Fibroblast of skin of scalp (primary cell): ENCODE data around the gene PUM2.
"Not testable (repeated sequence)": the region's sequence is repeated elsewhere in the genome, so short reads cannot be mapped to it uniquely, and the experiment has no call there.

Experiments used
- DNase-seq: peaks from one replicate; pipeline ENCODE4 v3.0.0-alpha.2; 2013

PUM2 gene

DNA sequence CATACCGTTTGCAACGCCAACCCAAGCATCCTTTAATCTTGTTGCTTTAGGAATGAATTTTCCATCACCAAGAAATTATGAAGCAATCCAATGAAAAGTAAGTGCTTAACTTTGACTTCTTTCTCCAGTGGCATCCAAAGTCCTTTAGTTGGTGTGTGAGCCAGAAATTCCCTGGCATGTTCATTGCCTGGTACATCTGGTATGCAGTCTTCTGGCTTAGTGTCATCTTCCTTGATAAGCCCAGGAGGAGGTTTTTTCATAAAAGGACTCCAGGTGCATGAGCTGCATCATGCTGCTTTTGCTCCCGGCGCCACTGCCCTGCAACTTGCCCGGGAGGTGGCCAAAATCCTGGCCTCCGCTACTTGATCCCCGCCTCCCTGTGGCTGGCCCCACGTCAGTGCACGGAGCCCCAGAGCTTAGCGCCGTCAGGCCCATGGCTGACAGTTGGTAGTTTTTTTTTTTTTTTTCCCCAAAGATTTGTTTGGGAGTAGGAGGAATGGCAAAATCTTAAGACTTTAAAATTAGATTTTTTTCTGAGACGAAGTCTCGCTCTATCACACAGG is 58.7 kb downstream of the PUM2 start:
- no peak for DNase-seq

DNA sequence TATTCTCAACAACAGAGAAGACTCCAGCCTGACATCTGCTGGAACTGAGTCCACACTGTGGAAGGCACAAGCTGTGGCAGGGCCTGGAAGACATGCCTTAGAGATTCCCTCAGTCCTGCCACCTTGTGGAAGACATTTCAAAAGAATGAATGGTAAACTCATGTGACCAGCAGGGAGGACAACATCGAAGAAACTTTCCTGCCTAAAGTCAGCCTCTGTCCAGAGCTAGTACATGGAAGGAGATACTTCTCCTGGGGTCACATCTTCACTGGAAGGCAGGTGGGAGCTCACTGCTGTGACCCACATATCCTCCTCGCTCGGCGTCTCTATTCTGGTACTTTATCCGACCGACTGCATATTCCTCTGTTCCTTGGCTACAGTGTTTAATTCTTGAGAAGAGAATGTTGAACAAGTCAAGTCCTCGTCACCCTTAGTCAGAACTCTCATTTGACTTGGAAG is 59.5 kb downstream of the PUM2 start:
- DNase-seq = peak; percentile 89

GRCh38 chr2:20288642-20289340 is 61.9 kb downstream of the PUM2 start:
- peak; percentile 46 for DNase-seq

DNA sequence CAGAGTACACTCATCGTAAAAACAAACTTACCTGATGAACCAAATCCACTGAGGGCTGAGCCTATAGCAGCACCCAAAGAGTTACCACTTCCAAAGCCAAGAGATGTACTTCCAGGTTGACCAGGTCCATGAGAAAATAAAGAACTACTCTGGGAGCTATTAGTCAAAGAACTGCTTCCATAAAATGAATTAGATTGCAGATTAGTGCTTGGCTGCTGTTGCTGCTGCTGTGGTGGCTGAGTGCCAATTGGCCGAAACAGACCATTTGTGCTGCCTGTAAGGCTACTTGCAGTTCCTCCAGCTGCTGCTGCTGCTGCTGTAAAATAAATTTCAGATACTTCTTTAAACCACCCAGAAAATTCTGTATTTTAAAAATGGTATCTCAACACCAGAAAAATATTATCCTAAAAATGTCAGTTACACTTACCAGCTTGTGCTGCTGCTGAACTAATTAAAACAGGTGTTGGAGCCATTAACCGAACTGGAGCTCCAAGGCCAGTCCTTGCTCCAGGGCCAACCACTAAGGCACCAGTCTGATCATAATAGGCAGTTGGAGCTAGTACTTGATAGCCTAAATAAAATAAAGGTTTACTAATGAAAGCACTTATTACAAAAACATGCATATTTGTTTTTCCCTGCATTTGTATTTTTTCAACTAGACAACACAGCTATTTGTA is 67.6 kb downstream of the PUM2 start:
- DNase-seq = no peak

- DNase-seq = no peak
These were observed 68.8 kb downstream of the PUM2 start for GRCh38 chr2:20281876-20282275.

GRCh38 chr2:20273042-20273441 is 77.6 kb downstream of the PUM2 start:
- DNase-seq = no peak

- not testable (repeated sequence) for DNase-seq
These were observed 82.3 kb downstream of the PUM2 start for GRCh38 chr2:20268317-20268716.

GRCh38 chr2:20267529-20267928 is 83.1 kb downstream of the PUM2 start:
- DNase-seq = no peak

- DNase-seq = no peak
These were observed 86.0 kb downstream of the PUM2 start for GRCh38 chr2:20264629-20265028.

GRCh38 chr2:20257411-20257810 is 93.2 kb downstream of the PUM2 start:
- no peak for DNase-seq

DNA sequence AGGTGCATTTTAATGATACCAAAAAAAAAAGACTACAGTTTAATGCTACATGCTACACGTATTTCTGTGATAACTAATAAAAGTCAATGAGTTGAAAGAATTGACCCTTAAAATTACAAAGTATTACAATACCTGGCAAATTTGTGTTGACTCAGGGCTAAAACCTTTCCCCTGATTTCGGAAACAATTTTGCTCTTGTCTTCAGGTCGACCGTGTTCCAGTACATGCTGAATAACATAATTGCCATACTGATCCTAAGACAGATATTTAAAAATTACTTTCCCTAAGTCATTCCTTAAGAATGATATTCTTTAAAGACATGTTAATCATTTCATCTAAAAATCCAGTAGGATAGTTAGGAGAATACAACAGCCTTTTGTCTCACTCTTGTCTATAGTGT is 95.9 kb downstream of the PUM2 start:
- DNase-seq = no peak

GRCh38 chr2:20250436-20250835 is 100.2 kb downstream of the PUM2 start:
- DNase-seq = no peak

- DNase-seq = no peak
These were observed 101.5 kb downstream of the PUM2 start for GRCh38 chr2:20249170-20249569.

DNA sequence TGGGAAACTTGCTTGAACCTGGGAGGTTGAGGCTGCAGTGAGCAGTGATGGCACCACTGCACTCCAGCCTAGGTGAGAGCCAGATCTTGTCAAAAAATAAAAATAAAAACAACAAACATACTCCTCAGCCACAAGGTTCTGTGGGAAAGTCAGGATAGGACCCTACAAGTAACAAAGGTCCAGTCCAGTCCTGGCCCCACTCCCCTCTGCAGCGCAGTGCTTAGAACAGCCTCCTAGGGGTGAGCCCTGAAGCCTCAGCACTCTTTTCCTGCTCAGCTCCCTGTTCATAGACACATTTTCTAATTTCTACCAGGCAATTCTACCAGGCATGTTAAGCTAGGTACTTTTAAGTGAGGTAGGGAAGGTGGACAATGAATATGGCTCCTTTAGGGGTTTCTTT is 103.6 kb downstream of the PUM2 start:
- DNase-seq = no peak

DNA sequence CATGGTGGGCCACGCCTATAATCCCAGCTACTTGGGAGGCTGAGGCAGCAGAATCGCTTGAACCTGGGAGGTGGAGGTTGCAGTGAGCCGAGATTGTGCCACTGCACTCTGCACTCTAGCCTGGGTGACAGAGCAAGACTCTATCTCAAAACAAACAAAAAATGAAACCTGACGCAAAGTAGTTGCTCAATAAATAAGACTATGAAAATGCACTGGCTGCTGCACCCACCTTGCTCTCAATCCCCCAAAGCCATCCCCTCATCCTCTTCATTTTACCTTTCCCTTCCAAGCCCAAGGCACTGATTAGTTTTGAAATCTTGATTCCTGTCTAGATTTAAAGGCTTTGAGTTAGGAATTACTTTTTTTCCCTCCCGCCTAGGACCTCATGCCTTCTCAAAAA is 107.0 kb downstream of the PUM2 start:
- not testable (repeated sequence) for DNase-seq

DNA sequence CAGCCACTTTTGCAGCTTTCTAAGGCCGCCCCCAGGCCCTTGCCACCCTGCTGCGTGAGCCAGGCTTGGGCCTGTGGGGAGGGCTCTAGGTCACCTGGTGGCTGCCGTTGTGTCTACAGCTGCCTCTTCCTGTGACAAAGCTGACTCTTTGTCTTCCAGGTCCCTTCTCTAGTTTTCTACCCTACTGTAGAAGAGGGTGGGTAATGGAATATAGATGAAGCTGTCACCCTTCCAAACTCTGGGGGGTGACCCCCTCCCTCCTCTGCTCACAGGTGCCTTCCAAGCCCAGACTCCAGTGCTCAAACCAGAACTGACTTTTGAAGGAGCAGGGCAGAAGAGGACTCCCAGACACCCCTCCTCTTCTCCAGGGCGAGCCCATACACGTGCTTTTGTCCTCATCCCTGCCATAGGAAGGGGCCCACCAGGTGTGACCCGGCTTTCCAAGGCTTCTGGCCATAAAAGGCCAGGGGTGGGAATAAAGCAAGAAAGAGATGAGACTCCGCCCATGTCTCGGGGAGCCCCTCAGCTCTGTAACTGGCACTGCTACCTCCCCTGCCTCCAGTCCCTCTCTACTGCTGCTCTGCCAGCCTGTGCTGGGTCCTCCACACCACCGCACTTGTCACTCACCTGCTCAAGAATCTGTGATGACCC is 107.8 kb downstream of the PUM2 start:
- no peak for DNase-seq

DNA sequence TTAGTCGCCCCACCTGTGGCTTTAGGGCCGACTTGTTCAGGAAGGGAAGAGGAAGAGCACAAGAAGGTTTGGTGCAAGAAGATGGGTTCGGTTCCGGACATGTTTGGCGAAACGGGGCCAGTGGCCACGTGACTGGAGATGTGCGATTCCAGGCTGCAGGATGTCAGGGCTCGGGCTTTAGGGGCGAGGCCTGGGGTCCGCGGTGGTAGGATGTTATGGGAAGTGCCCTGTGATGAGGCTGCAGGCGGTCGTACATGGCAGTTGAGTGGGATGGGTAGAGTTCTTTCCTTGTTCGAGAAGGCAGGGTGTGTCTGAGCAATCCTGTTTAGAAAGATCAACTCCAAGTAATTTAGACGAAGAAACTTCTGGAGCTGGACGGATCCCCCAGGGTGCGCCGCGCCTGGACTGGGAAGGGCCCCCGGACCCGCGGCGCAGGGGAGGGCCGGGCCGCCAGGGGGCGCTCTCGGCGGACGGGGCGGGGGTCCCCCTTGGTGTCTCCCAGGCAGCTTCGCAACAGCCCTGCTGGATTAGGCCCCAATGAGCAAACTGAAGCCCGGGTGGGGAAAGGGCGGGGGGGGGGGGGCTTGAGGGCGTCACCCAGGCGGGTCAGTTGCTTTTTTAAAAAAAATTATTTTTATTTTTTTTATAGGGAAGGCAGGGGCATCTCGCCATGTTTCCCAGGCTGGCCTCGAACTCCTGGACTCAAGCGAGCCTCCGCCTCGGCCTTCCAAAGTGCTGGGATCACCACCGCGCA is 108.5 kb downstream of the PUM2 start:
- no peak for DNase-seq

GRCh38 chr2:20240291-20240690 is 110.4 kb downstream of the PUM2 start:
- DNase-seq = not testable (repeated sequence)

GRCh38 chr2:20236496-20236895 is 114.1 kb downstream of the PUM2 start:
- DNase-seq = no peak

DNA sequence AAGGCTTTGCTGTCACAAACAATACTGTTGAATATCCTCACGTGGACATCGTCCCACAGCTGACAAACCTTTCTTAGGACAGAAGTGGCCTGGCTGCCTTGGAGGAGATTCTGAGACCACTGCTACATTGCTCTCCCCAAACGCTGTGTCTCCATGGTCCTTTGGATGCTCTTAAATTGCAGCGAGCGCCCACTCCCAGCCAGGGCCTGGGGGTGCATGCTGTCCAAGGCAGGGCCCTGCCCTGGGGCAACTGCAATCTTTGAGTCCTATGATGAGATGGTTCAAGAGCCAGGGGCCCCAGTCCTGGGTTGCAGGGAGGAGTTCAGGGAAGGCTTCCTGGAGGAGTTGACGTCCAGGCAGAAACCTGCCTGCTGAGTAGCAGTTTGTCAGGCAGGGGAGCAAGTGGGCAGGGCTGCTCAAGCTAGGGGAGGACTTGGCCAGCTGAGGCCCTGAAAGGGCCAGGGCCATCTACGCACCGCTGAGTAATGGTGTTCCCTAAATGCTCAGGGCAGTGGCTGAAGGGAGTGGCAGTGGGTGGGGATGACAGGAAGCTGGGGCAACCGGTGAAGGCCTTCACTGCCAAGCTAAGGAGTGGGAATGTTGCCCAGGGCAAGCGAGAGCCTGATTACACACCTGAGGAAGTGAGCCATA is 114.9 kb downstream of the PUM2 start:
- DNase-seq = no peak

DNA sequence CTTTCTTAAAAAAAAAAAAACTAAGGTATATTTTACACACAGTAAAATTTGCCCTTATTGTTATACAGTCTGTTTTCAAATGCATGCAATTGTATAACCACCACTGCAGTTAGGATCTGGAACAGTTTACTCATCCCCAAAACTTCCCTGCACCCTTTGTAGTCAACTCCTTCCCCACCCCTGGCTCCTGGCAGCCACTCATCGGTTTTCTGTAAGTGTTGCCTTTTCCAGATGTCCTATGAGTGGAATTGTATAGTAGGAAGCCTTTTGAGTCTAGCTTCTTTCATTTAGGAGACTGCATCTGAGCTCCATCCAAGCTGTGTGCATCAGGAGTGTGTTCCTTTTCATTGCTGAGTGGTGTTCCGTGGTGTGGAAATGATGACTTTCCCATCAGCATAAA is 116.0 kb downstream of the PUM2 start:
- DNase-seq = not testable (repeated sequence)

- DNase-seq = no peak
These were observed 117.8 kb downstream of the PUM2 start for GRCh38 chr2:20232837-20233207.
